NCI-H526 treated with DMSO at 0.1 percent for 48 hours (cell line): ENCODE data around the gene CCDC186.
A peak's percentile ranks its signal among the peaks of the same experiment; 100 is the strongest.

ENCODE experiments used
- DNase-seq: peaks from one replicate; lab custom pipeline; 2025; lab: John Stamatoyannopoulos, UW

The CCDC186 gene

GRCh38 chr10:114173921-114174694, at the start of gene CCDC186:
Gene CCDC186, minus strand, starts transcription at chr10:114174203. Its CDS starts 10,935 bp downstream, at chr10:114163268.
- peak; percentile 92 for DNase-seq

- no peak for DNase-seq
Measured at GRCh38 chr10:114223066-114223465, 49.1 kb upstream of the CCDC186 start.

- DNase-seq, result no peak
Measured at GRCh38 chr10:114221235-114221634, 47.2 kb upstream of the CCDC186 start.

- no peak for DNase-seq
Measured at GRCh38 chr10:114220281-114220680, 46.3 kb upstream of the CCDC186 start.

- DNase-seq, result no peak
Measured at GRCh38 chr10:114215033-114215432, 41.0 kb upstream of the CCDC186 start.

- no peak for DNase-seq
Measured at GRCh38 chr10:114212153-114212552, 38.1 kb upstream of the CCDC186 start.

GRCh38 chr10:114208351-114208750, 34.3 kb upstream of the CCDC186 start:
- no peak for DNase-seq

GRCh38 chr10:114207349-114207748, 33.3 kb upstream of the CCDC186 start:
- no peak for DNase-seq

- DNase-seq, result no peak
Measured at GRCh38 chr10:114206902-114207301, 32.9 kb upstream of the CCDC186 start.

GRCh38 chr10:114202812-114203211, 28.8 kb upstream of the CCDC186 start:
- no peak for DNase-seq

- no peak for DNase-seq
Measured at GRCh38 chr10:114199239-114199638, 25.2 kb upstream of the CCDC186 start.

GRCh38 chr10:114195079-114195478, 21.1 kb upstream of the CCDC186 start:
- DNase-seq, result no peak

GRCh38 chr10:114189700-114190099, 15.7 kb upstream of the CCDC186 start:
- no peak for DNase-seq

- no peak for DNase-seq
Measured at GRCh38 chr10:114188900-114189299, 14.9 kb upstream of the CCDC186 start.

GRCh38 chr10:114188001-114188400, 14.0 kb upstream of the CCDC186 start:
- no peak for DNase-seq

GRCh38 chr10:114184276-114184675, 10.3 kb upstream of the CCDC186 start:
- DNase-seq, result no peak

GRCh38 chr10:114183563-114183962, 9.6 kb upstream of the CCDC186 start:
- no peak for DNase-seq

- no peak for DNase-seq
Measured at GRCh38 chr10:114181971-114182370, 8.0 kb upstream of the CCDC186 start.

- DNase-seq, result no peak
Measured at GRCh38 chr10:114180937-114181336, 6.9 kb upstream of the CCDC186 start.

GRCh38 chr10:114179747-114180146, 5.7 kb upstream of the CCDC186 start:
- no peak for DNase-seq

GRCh38 chr10:114179148-114179547, 5.1 kb upstream of the CCDC186 start, which contains the start of gene TDRD1:
Gene TDRD1, plus strand, starts transcription at chr10:114179353. Its CDS starts 8,479 bp downstream, at chr10:114187832.
- no peak for DNase-seq

GRCh38 chr10:114176511-114176910, 2.5 kb upstream of the CCDC186 start:
- DNase-seq, result no peak

GRCh38 chr10:114175667-114176066, 1.7 kb upstream of the CCDC186 start:
- DNase-seq, result no peak

GRCh38 chr10:114174695-114175188, 739 bp upstream of the CCDC186 start:
- DNase-seq, result peak; percentile 40
